Peyer's patch (tissue), 4 donors: Measurements from ENCODE around the gene SRRT. TPM values are rescaled to one million over a fixed set of nuclear protein-coding genes. Genes with fewer than 3 reads are reported as not detected.

Experiments used
- DNase-seq, 3 donors: peaks; one replicate each; pipeline ENCODE4 v3.0.0-alpha.2; 2017 to 2019
- H3K27ac ChIP-seq, 4 donors: fragments of 200-600 bp; sonication (generic); one replicate each; pipeline ENCODE4 v1.5.1; 2016 to 2019
- H3K27me3 ChIP-seq, 2 donors: fragments of 200-600 bp; sonication (generic); one replicate each; pipeline ENCODE4 v1.5.1; 2019
- H3K36me3 ChIP-seq, 3 donors: fragments of 200-600 bp; sonication (generic); one replicate each; pipeline ENCODE4 v1.5.1; 2016 to 2019
- H3K4me1 ChIP-seq, 4 donors: fragments of 200-600 bp; sonication (generic); one replicate each; pipeline ENCODE4 v1.5.1; 2016 to 2019
- H3K4me3 ChIP-seq, 4 donors: fragments of 200-600 bp; sonication (generic); 1 replicate in 3 of 4; 2 replicates in 1 of 4; pipeline ENCODE4 v1.5.1; 2016 to 2019; ENCODE audit warnings: mild to moderate bottlenecking in 1 of 4
- H3K9me3 ChIP-seq, 4 donors: fragments of 200-600 bp; sonication (generic); one replicate each; pipeline ENCODE4 v1.5.1; 2016 to 2019; ENCODE audit warnings: mild to moderate bottlenecking in 1 of 4
- POLR2A ChIP-seq, 2 donors: fragments of 450-650 bp; IDR thresholded peaks; one replicate each; pipeline ENCODE4 v1.5.1; 2017; ENCODE audit warnings: antibody characterized with exemption in 2 of 2, mild to moderate bottlenecking in 2 of 2, moderate library complexity in 2 of 2
- total RNA-seq, 4 donors: library from RNA; depleted of rRNA; stranded (reverse); fragments of >200 nt; gene quantifications; one replicate each; pipeline ENCODE4 v1.1.0, GENCODE V29; 2016
- TF ChIP-seq, protein P1 (sequence below), 6 experiments: fragments of 450-650 bp in 4 of 6; fragments of 200-600 bp in 2 of 6; sonication (generic) in 1 of 6; IDR thresholded peaks; one replicate each; pipeline ENCODE4 v1.5.1; 2017 to 2019; ENCODE audit warnings: antibody characterized with exemption in 6 of 6, mild to moderate bottlenecking in 3 of 6, moderate library complexity in 1 of 6

The SRRT gene, protein sequence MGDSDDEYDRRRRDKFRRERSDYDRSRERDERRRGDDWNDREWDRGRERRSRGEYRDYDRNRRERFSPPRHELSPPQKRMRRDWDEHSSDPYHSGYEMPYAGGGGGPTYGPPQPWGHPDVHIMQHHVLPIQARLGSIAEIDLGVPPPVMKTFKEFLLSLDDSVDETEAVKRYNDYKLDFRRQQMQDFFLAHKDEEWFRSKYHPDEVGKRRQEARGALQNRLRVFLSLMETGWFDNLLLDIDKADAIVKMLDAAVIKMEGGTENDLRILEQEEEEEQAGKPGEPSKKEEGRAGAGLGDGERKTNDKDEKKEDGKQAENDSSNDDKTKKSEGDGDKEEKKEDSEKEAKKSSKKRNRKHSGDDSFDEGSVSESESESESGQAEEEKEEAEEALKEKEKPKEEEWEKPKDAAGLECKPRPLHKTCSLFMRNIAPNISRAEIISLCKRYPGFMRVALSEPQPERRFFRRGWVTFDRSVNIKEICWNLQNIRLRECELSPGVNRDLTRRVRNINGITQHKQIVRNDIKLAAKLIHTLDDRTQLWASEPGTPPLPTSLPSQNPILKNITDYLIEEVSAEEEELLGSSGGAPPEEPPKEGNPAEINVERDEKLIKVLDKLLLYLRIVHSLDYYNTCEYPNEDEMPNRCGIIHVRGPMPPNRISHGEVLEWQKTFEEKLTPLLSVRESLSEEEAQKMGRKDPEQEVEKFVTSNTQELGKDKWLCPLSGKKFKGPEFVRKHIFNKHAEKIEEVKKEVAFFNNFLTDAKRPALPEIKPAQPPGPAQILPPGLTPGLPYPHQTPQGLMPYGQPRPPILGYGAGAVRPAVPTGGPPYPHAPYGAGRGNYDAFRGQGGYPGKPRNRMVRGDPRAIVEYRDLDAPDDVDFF
- 100 to 1,000 TPM in 2 of 4 donors, 10 to 100 TPM in 2; 60.9 to 272 (median 113) TPM for total RNA-seq

- Histone ChIP-seq H3K9me3 (no peaks in the 10 kb centered on the region), H3K4me1 (peaks cover 0 to 34% (median 14%) of the 10 kb centered on the region in 4 donors), H3K36me3 (peaks cover 0 to 43% (median 0%) of the 10 kb centered on the region in 3 donors), H3K27ac (peak within 1 kb of the TSS; percentile 91 to 97 (median 94)), H3K27me3 (no peaks in the 10 kb centered on the region), H3K4me3 (peak within 1 kb of the TSS; percentile 77 to 98 (median 92))
- DNase-seq, result peak; percentile 98 to 99 (median 99)
- TF ChIP-seq, protein P1, sequence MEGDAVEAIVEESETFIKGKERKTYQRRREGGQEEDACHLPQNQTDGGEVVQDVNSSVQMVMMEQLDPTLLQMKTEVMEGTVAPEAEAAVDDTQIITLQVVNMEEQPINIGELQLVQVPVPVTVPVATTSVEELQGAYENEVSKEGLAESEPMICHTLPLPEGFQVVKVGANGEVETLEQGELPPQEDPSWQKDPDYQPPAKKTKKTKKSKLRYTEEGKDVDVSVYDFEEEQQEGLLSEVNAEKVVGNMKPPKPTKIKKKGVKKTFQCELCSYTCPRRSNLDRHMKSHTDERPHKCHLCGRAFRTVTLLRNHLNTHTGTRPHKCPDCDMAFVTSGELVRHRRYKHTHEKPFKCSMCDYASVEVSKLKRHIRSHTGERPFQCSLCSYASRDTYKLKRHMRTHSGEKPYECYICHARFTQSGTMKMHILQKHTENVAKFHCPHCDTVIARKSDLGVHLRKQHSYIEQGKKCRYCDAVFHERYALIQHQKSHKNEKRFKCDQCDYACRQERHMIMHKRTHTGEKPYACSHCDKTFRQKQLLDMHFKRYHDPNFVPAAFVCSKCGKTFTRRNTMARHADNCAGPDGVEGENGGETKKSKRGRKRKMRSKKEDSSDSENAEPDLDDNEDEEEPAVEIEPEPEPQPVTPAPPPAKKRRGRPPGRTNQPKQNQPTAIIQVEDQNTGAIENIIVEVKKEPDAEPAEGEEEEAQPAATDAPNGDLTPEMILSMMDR (IDR thresholded peaks at IDR 0.05), result peak; percentile 44 to 86 (median 72)
- TF ChIP-seq POLR2A (IDR thresholded peaks at IDR 0.05), result peak; percentile 94 to 95
These were observed at the start of gene SRRT for GRCh38 chr7:100874577-100875355. Gene SRRT (plus strand): TSS chr7:100875103. CDS start chr7:100875591, 488 bp downstream.

DNA sequence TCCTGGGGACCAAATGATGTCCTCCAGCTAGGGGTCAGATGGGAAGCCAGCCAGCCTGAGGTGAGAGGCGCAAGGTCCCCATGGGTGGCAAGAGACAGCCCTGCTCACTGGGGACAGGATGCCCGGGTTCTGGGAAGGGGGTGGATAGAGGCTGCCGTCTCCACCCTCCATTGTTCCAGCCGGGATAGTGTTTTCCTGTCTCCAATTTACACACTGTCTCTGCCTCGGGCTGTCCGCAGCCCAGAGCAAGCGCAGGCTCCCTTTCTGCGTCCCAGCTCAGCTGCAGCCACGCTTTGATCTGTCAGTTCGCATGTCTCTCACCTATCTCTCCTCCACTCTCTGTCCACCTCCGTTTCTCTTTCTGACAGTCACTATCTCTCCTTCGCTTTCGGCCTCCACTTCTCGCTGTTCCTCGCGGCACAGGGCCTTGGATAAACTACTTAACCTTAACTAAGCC is 49.7 kb upstream of the SRRT start:
- H3K27ac ChIP-seq, result peak overlapping the region in 2 of 4 donors; percentile 80 to 87
- peaks cover 0 to 4% (median 0%) of the 10 kb centered on the region in 4 donors for H3K9me3 ChIP-seq
- H3K27me3 ChIP-seq, result no peaks in the 10 kb centered on the region
- H3K4me3 ChIP-seq, result peak overlapping the region in 2 of 4 donors; percentile 76 to 89
- DNase-seq, result no peak
- H3K4me1 ChIP-seq, result peaks cover 0 to 43% (median 7%) of the 10 kb centered on the region in 4 donors
- TF ChIP-seq, protein P1 (IDR thresholded peaks at IDR 0.05), result no peak
- no peak for TF ChIP-seq POLR2A (IDR thresholded peaks at IDR 0.05)
- H3K36me3 ChIP-seq, result peaks cover 0 to 29% (median 0%) of the 10 kb centered on the region in 3 donors

DNA sequence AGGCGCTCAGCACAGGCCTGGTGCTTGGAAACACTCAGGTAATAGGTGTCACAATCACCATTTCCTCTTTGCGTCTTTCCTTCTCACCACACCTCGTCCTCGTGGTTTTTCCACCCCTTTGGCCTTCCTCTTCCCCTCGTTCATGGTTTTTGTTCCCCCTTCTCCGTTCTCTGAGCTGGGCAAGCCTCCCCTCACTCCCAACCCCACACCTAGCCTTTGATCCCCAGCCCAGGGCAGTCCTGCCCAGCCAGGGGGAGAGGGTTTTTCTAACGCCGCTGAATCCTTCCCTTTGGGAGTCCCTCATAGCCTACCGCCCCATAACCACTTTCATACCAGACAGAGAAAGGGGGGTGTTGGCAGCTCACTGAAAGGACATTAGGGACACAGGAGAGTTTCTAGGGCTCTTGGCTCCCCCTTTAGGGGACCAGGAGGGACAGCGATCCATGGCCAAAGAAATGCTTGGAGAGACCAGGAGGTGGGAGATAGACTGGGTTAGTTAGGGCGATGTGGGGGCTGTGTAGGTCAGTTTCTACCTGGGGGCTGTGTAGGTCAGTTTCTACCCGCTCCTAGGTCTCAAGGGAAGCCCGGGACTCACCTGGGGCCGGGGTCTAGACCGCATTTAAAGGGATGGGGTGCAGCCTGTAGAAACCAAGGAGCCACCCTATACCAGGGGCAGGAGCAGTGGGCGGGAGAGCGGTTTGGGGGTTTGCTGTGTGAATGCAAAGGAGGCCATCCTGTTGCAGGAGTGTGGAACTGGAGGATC is 49.0 kb upstream of the SRRT start:
- Histone ChIP-seq H3K4me3 (peak overlapping the region; percentile 33 to 89 (median 64)), H3K27ac (peak overlapping the region in 2 of 4 donors; percentile 80 to 87), H3K9me3 (peaks cover 0 to 4% (median 0%) of the 10 kb centered on the region in 4 donors), H3K27me3 (no peaks in the 10 kb centered on the region), H3K36me3 (peaks cover 0 to 25% (median 0%) of the 10 kb centered on the region in 3 donors), H3K4me1 (peaks cover 0 to 43% (median 7%) of the 10 kb centered on the region in 4 donors)
- TF ChIP-seq POLR2A (IDR thresholded peaks at IDR 0.05), result no peak
- TF ChIP-seq, protein P1 (IDR thresholded peaks at IDR 0.05), result peak in 1 of 6 experiments; percentile 7
- no peak for DNase-seq

DNA sequence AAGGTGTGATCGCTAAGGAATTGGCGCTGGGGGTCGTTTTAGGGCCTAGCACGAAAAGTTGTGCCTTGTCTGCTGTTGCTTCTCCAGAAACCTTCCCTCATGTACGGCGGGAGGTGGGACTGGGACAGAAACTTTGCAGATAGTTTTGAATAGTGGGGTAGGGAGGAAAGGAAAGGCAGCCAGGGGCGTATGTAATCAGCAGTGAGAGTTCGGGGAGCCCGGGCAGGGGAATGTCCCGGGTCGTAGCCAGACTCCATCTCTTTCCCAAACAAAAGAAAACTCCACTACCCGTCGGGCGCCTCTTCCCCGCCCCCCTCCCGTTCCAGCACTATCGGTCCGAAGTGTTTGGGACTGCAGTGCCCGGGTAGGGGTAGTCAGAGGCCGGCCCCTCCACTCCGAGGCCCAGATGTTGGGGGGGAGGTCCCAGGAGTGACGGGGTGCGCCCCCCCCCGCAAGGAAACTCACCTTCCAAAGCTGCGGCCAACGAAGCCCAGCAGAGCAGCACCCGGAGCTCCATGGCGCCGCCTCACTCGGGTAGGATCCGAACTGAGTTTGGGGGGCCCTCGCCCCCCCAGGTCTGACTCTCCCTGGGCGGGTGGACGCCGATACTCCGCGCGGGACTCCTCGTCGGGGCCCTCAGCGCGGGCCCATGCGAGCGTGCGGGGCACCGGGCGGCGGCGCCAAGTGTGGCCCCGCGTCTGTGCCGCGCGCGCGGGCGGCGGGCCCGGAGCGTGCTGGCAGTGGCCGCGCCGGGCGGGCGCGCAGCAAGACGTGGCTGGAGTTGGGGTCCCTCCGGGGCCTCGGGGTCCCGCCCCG is 48.2 kb upstream of the SRRT start:
- H3K27me3 ChIP-seq, result no peaks in the 10 kb centered on the region
- H3K36me3 ChIP-seq, result peaks cover 0 to 19% (median 0%) of the 10 kb centered on the region in 3 donors
- peak overlapping the region; percentile 51 to 87 (median 72) for H3K27ac ChIP-seq
- peaks cover 0 to 43% (median 7%) of the 10 kb centered on the region in 4 donors for H3K4me1 ChIP-seq
- TF ChIP-seq, protein P1 (IDR thresholded peaks at IDR 0.05), result no peak
- no peak for TF ChIP-seq POLR2A (IDR thresholded peaks at IDR 0.05)
- peaks cover 0 to 4% (median 0%) of the 10 kb centered on the region in 4 donors for H3K9me3 ChIP-seq
- DNase-seq, result no peak
- peak overlapping the region; percentile 33 to 89 (median 64) for H3K4me3 ChIP-seq
